Urothelium cell line (cell line): ENCODE data around the gene CSTPP1.

Source experiments
- DNase-seq: peaks from one replicate; pipeline ENCODE4 v3.0.0; 2011; ENCODE audit warnings: low spot score, mixed read lengths
- FAIRE-seq: peaks from 2 replicates; lab custom pipeline; 2011; peaks lifted over from hg19 to GRCh38; lab: Jason Lieb, UNC

CSTPP1 gene

GRCh38 chr11:47176328-47177228, 240.0 kb downstream of the CSTPP1 start, which contains the start of gene ARFGAP2:
ARFGAP2 (minus strand) TSS chr11:47176879; CDS start chr11:47176853, 26 bp downstream.
- DNase-seq (peak; percentile 100), FAIRE-seq (peak; percentile 96)

GRCh38 chr11:47177229-47177845, 240.8 kb downstream of the CSTPP1 start:
- FAIRE-seq (no peak), DNase-seq (peak; percentile 75)

GRCh38 chr11:47177846-47178245, 241.3 kb downstream of the CSTPP1 start:
- DNase-seq (no peak), FAIRE-seq (no peak)

DNA sequence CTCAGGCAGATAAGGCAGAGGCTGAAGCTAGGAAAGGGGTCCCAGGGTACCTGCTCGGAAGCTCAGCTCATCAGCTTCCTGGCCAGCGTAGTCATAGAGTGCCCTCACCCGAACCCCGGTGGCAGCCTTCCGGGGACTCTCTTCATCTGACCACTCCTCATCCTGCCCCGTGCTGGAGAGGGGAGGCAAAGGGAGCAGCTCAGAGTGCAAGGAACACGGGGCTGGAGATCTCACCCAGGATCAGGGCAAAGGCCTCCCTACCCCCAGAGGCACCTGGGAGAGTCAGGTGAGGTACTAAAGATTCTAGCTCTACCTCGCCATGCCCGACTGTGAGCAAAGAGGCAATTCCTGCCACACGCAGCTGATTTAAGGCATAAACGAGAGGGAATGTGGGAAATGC, 241.8 kb downstream of the CSTPP1 start:
- no peak for DNase-seq
- no peak for FAIRE-seq

GRCh38 chr11:47178737-47179654, 242.4 kb downstream of the CSTPP1 start:
- FAIRE-seq = no peak
- DNase-seq = no peak

DNA sequence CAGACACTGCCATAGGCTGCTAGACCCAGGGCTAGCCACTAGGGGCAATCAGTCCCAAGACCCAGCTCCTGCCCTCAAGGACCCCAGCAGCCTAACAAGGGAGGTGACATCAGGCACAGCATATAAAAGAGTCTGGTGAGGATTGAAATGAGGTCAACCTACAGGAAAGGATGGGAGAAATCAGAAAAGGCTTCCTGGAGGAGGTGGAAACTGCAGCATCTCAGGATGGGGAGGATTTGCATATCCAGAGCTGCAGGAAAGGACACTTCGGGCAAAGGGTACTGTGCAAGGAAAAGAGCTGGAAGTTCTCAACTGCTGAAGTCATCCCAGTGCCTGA, 243.1 kb downstream of the CSTPP1 start:
- FAIRE-seq = no peak

GRCh38 chr11:47180006-47180787, 243.6 kb downstream of the CSTPP1 start:
- DNase-seq = no peak
- FAIRE-seq = no peak

More for the DNA sequence above, 243.1 kb downstream of the CSTPP1 start:
- peak; percentile 52 for DNase-seq

DNA sequence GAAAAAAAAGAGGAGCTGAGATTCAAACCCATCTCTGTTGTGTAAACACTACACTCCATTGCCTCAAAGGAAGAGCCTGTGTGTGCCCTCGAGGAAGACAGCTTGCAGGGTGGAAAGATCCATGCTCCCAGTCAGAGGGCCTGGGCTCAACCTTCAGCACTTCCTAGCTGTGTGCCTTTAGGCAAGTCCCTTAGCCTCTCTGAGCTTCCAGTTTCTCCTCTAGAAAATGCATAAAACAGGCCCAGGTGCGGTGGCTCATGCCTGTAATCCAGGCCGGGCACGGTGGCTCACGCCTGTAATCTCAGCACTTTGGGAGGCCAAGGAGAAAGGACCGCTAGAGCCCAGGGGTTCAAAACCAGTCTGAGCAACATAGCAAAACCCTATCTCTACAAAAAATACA, 244.7 kb downstream of the CSTPP1 start:
- no peak for FAIRE-seq
- DNase-seq = no peak

- DNase-seq = no peak
Measured at GRCh38 chr11:47182380-47182779, 245.8 kb downstream of the CSTPP1 start.

GRCh38 chr11:47183031-47183856, 246.7 kb downstream of the CSTPP1 start:
- DNase-seq (no peak), FAIRE-seq (no peak)

More at GRCh38 chr11:47182380-47182779, 245.8 kb downstream of the CSTPP1 start:
- FAIRE-seq = no peak

DNA sequence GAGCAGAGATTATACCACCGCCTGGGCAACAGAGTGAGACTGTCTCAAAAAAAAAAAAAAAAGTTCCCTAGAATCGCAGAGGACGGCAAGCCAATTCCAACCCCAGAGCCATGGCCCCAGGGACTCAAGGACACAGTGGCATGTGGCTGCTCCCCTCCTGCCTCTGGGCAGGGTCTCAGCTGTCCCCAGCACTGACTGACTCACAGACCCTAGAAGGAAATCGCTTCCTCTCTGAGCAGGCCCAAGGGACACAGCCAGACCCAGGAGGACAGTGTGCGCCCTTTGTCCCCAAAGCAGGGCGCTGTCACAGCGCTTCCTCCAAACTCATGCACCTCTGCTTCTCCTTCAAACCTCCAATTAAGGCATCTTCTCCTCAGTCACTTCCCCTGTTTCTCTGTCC, 247.4 kb downstream of the CSTPP1 start:
- DNase-seq (no peak), FAIRE-seq (no peak)

DNA sequence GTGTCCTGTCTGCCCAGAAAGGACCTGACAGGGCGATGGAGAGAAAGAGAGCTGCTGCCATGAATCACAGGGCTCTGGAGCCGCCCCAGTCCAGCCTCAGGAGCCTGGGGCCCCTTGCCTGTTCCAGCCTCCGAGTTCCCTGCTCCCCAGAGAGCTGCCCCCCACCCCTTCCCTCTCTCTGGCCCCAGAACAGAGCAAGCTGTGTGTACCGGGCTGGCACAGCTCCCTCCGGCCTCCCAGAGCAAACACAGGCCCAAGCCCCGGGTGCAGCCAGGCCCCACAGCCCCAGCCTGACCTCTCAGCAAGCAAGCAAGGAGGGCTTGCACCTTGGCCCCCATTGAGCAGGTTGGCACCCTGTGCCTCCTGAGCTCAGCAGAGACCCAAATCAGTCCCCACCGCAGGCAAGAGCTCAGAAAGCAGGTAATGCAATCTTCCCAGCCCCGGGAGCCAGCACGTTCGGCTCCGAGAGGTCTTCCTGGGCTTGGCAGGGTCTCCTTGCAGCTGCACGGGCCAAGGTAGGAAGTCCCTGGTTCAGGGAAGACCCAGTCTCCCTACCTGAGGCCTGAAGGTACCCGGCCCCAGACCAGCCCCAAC, 248.2 kb downstream of the CSTPP1 start:
- FAIRE-seq = no peak
- DNase-seq = no peak

DNA sequence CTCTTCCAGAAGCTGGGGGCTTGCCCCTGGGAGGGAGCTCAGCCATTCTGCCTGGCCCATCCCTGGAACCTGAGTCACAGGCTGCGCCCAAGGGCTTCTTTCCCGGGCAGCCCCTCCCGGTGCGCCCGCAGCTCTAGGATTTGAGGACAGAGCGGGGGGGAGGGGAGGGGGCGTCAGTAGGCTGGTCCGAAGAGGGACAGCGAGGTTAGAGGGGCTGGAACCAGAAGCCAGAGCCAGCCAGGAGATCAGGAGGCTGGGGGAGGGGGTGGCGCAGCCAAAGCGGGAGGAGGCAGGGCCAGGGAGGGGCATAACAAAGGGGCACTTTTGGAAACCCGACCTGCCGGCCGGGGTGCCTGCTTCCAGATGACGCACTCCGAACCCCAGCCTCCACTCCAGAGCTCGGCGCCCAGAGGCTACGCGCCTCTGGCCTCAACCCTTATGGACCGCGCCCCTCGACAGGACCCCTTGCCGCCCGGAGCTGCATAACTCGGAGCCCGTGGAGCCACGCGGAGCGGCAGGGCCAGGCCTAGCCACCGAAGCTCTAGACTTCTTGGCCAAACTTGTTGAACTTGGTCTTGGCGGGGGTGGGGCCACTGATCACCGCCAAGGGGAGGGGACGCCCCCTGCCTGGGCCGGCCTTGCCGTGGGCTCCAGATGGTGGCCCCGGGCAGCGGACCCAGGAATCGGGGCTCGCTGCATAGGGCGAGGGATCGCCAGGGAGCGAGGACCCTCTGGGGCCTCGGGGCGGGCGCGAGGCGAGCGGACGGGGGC, 248.9 kb downstream of the CSTPP1 start:
- peak; percentile 17 for FAIRE-seq
- DNase-seq = peak; percentile 68

- FAIRE-seq = no peak
- peak; percentile 89 for DNase-seq
Measured at GRCh38 chr11:47186076-47186699, 249.6 kb downstream of the CSTPP1 start, which contains the start of gene PACSIN3. PACSIN3 (minus strand) TSS chr11:47186434; CDS start chr11:47182727, 3,707 bp downstream.

GRCh38 chr11:47186700-47187695, 250.4 kb downstream of the CSTPP1 start:
- FAIRE-seq = no peak

DNA sequence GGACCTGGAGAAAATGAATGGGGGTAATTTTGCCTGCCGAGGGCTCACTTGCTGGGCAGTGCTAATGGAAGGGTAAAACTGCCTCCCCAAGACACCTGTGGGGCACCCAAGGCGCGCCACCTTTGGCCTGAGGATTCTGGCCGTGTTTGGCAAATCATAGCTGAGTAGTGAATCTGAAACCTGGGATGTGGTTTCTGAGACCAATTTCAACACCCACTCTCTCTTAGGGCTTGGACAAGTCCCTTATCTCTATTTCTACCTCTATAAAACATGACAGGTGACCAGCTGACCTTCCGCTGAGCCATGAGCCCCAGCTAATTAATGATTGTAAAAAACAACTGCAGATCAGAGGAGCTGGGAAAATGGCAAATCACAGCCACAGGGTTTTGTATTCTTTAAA, 251.2 kb downstream of the CSTPP1 start:
- no peak for DNase-seq
- FAIRE-seq = no peak

More at GRCh38 chr11:47186700-47187695, 250.4 kb downstream of the CSTPP1 start:
- DNase-seq = peak; percentile 27
